Coronary artery (tissue), 2 donors: ENCODE measurements around the gene KLHL6.

Experiments used
- DNase-seq: peaks from one replicate; pipeline ENCODE4 v3.0.0-alpha.2; 2017; ENCODE audit warnings: low spot score
- H3K27ac ChIP-seq, 2 donors: fragments of 200-600 bp; sonication (generic); one replicate each; pipeline ENCODE4 v1.5.1; 2016 to 2019
- H3K4me3 ChIP-seq: fragments of 200-600 bp; sonication (generic); 2 replicates; pipeline ENCODE4 v1.5.1; 2016; ENCODE audit warnings: mild to moderate bottlenecking, moderate library complexity
- CTCF ChIP-seq: fragments of 200-600 bp; sonication (generic); IDR thresholded peaks from one replicate; pipeline ENCODE4 v1.5.1; 2019; ENCODE audit warnings: antibody characterized with exemption

Gene KLHL6

GRCh38 chr3:183504597-183504996 lies 50.9 kb downstream of the KLHL6 start:
- no peak for TF ChIP-seq CTCF

DNA sequence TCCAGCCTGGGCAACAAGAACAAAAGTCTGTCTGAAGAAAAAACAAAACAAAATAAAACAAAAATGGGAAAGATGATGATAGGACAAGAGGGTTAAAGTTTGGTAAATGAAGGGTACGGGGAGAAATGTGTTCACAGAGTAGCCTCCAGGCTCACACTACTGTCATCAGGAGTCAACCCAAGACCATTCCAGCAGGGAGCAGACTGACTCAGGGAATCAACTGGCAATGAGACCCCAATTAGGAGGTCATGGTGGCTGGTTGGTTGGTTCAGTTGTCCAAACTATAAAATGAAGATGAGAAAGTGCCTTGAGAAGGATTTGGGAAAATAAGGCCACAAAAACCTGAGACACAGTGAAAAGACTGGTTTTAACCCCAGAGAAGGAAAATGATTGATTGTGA lies 51.8 kb downstream of the KLHL6 start:
- Histone ChIP-seq H3K27ac (no peak overlapping the region), H3K4me3 (no peak overlapping the region)
- TF ChIP-seq CTCF = no peak
- DNase-seq = no peak

More at GRCh38 chr3:183504597-183504996, 50.9 kb downstream of the KLHL6 start:
- no peak for DNase-seq
- Histone ChIP-seq H3K27ac (no peak overlapping the region), H3K4me3 (no peak overlapping the region)

DNA sequence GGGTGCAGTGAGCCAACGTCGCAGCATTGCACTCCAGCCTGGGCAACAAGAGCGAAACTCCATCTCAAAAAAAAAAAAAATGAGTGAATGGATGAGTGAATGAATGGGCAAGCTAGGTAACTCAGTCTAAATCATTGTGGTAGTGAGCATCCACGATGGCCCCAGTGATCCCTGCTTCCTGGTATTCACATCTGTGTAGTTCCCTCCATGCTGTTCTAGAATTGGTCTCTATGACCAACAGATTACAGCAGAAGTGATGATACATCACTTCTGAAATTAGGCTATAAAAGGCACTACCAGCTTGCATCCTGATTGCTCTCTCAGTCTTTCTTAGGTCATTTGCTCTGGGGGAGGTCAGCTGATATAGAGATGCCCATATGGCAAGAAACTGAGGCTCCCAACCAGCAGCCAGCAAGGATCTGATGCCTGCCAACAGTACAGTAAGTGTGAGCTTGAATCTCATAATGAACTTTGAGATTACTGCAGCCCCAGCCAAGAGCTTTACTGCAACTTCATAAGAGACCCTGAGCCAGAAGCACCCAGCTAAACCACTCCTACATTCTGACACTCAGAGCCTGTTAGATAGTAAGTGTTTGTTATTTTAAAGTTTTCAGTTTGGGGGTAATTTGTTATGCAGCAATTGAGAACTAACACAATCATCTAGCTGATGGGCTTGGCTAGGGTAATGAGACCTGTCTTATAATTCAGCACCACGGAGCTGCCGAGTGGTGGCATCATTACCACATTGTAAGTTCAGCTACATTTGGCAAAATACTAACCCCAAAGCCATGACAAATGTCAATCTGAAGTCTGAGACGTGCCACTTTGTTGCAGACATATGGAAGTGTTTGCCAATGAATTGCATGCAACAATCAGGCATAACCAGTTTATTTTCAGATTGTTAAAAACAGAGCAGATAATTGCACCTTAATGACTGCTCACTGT lies 53.0 kb downstream of the KLHL6 start:
- no peak overlapping the region for H3K4me3 ChIP-seq
- TF ChIP-seq CTCF = no peak
- DNase-seq = no peak
- H3K27ac ChIP-seq = no peak overlapping the region

- DNase-seq = no peak
- no peak for TF ChIP-seq CTCF
These were observed 54.4 kb downstream of the KLHL6 start for GRCh38 chr3:183500981-183501704.

GRCh38 chr3:183500319-183500718 lies 55.2 kb downstream of the KLHL6 start:
- no peak overlapping the region for H3K4me3 ChIP-seq
- DNase-seq = no peak
- TF ChIP-seq CTCF = no peak
- no peak overlapping the region for H3K27ac ChIP-seq

More at GRCh38 chr3:183500981-183501704, 54.4 kb downstream of the KLHL6 start:
- H3K4me3 ChIP-seq = no peak overlapping the region
- no peak overlapping the region for H3K27ac ChIP-seq

DNA sequence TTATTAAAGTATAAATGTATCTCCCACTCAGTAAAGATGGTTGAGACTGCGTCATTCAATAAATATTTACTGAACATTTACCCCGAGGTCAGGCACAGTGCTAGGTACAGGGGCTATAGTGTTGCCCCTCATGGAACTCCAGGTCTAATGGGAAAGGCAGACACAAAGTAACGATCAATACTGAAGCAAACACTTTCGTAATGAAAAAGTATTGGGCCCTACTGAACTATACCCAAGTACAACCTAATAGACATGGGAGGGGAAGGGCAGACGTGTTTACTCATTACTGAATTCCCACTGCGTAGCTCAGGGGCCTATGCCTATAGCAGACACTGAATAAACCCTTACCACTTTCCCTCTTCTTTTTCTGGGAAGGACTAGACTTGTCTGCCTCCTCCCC lies 56.9 kb downstream of the KLHL6 start:
- Histone ChIP-seq H3K4me3 (no peak overlapping the region), H3K27ac (no peak overlapping the region)
- no peak for TF ChIP-seq CTCF
- no peak for DNase-seq
